Keratinocyte (primary cell): ENCODE measurements around the gene CCDC201.

Experiments used
- CTCF ChIP-seq, 3 experiments: IDR thresholded peaks in 1 of 3; conservative IDR thresholded peaks in 1 of 3; optimal IDR thresholded peaks in 1 of 3; 2 replicates in 2 of 3; 3 replicates in 1 of 3; pipeline versions ENCODE3 to v1.5.1; 2011; ENCODE audit warnings: low read length in 3 of 3, mild to moderate bottlenecking in 3 of 3, moderate library complexity in 2 of 3, control low read depth in 1 of 3, inconsistent platforms in 1 of 3; ENCODE audit not compliant: insufficient read depth in 2 of 3; ENCODE audit errors: extremely low read depth in 1 of 3
- EZH2 ChIP-seq: IDR thresholded peaks from one replicate; pipeline ENCODE4 v1.6.1; 2012; ENCODE audit warnings: inconsistent platforms, mild to moderate bottlenecking, low read length, moderate library complexity

- TF ChIP-seq CTCF (optimal IDR thresholded peaks at IDR 0.05 in 1 of 3, IDR thresholded peaks at IDR 0.05 in 1 of 3, conservative IDR thresholded peaks at IDR 0.05 in 1 of 3; ENCODE audit: extremely low read depth in 1 of 3, insufficient read depth in 2 of 3, low read length in 3 of 3): no peak
- no peak for TF ChIP-seq EZH2
Measured at GRCh38 chr7:45915606-45916005, 42.7 kb upstream of the CCDC201 start.
